ENCODE measurements around the gene PLEKHA8. TPM values are rescaled to one million over a fixed set of nuclear protein-coding genes. Genes with fewer than 3 reads are reported as not detected.

PLEKHA8 gene
- total RNA-seq, 6 experiments from 2014 or later: 2.7 to 8.1 (median 4.4) TPM

GRCh38 chr7:30135301-30136116, 107.3 kb downstream of the PLEKHA8 start:
- intact Hi-C loops (cut with DNase I): no loop called here
- 0% methylated on average over 11 of the region's 93 CpGs for WGBS (ENCODE audit: insufficient coverage, low coverage, low lambda C conversion rate, missing lambda C conversion rate)
- H3K36me3 ChIP-seq: no peaks in the 10 kb centered on the region
- H3K9me3 ChIP-seq: no peaks in the 10 kb centered on the region
- TF ChIP-seq POLR2A (IDR thresholded peaks at IDR 0.05) (no peak), CTCF (IDR thresholded peaks at IDR 0.05) (no peak)
- DNase-seq (peak; percentile 64 to 74 (median 68)), ATAC-seq (peak; percentile 49 to 62 (median 60))
- H3K4me1 ChIP-seq: peaks cover 0 to 6% (median 0%) of the 10 kb centered on the region in 4 donors
- no peaks in the 10 kb centered on the region for H3K27me3 ChIP-seq
- H3K4me3 ChIP-seq: peak overlapping the region; percentile 66 to 89 (median 85)
- H3K27ac ChIP-seq: peak overlapping the region; percentile 47 to 84 (median 75)

- Histone ChIP-seq H3K4me3 (peak overlapping the region; percentile 66 to 89 (median 85)), H3K27ac (peak overlapping the region in 2 of 3 donors; percentile 75 to 84), H3K36me3 (no peaks in the 10 kb centered on the region), H3K9me3 (no peaks in the 10 kb centered on the region), H3K27me3 (no peaks in the 10 kb centered on the region), H3K4me1 (peaks cover 0 to 6% (median 0%) of the 10 kb centered on the region in 4 donors)
- TF ChIP-seq POLR2A (IDR thresholded peaks at IDR 0.05) (no peak), CTCF (IDR thresholded peaks at IDR 0.05) (no peak)
- DNase-seq: no peak
- no peak for ATAC-seq
- intact Hi-C loops (cut with DNase I): no loop called here
- 23% methylated on average over 14 of the region's 36 CpGs for WGBS (ENCODE audit: insufficient coverage, low coverage, low lambda C conversion rate, missing lambda C conversion rate)
These were observed 108.0 kb downstream of the PLEKHA8 start for GRCh38 chr7:30136117-30136731.

DNA sequence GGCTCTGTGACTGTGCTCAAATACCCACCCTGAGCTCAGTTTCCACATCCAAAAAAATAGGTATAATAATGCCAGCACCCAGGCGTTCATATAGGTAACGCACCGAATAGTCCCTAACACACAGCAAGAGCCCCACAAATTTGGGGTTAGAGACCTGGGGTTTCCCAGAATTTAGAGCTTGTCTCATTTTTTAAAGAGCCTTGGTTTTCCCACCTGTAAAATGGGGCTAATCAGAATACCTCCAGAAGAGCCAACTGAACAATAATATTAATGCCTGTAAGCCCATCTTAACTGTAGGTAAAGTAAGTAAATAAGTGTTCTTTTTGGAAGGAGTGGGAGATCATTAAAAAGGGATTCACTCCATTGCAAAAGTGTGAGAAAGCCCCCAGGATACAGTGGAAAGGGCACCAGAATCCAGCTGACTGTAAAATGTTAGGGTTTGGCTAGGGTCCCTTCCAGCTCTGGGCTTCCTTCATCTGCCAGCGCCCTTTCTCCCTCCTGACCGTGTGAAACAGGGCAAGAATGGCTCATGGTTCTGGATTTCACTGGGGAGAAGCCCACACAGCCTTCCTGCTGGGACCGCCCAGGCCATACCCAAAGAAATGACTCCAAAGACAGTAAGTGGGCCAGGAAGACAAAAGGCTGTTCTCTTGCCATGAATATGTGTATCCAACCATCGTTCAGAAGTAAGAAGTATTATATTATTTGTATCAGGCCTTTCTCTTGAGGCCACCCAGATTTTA, 108.7 kb downstream of the PLEKHA8 start:
- no peak for DNase-seq
- H3K27ac ChIP-seq: no peak overlapping the region
- H3K27me3 ChIP-seq: no peaks in the 10 kb centered on the region
- H3K9me3 ChIP-seq: no peaks in the 10 kb centered on the region
- intact Hi-C loops (cut with DNase I): no loop called here
- WGBS (ENCODE audit: insufficient coverage, low coverage, low lambda C conversion rate, missing lambda C conversion rate): 79% methylated on average over 2 of the region's 7 CpGs
- no peak overlapping the region for H3K4me3 ChIP-seq
- ATAC-seq: no peak
- H3K4me1 ChIP-seq: peaks cover 0 to 6% (median 0%) of the 10 kb centered on the region in 4 donors
- no peak for TF ChIP-seq POLR2A (IDR thresholded peaks at IDR 0.05)
- H3K36me3 ChIP-seq: no peaks in the 10 kb centered on the region

- DNase-seq (no peak), ATAC-seq (no peak)
- Histone ChIP-seq H3K4me3 (no peak overlapping the region), H3K27me3 (no peaks in the 10 kb centered on the region), H3K27ac (no peak overlapping the region), H3K9me3 (no peaks in the 10 kb centered on the region), H3K36me3 (no peaks in the 10 kb centered on the region), H3K4me1 (no peaks in the 10 kb centered on the region)
- intact Hi-C loops (cut with DNase I): no loop called here
- no peak for TF ChIP-seq CTCF (IDR thresholded peaks at IDR 0.05)
- TF ChIP-seq POLR2A (IDR thresholded peaks at IDR 0.05): no peak
- WGBS (ENCODE audit: insufficient coverage, low coverage, low lambda C conversion rate, missing lambda C conversion rate): 74% methylated on average over 4 of the region's 4 CpGs
These were observed 111.7 kb downstream of the PLEKHA8 start for GRCh38 chr7:30139836-30140384.

Data from right lobe of liver (tissue), 6 donors.